T-cell (primary cell): ENCODE measurements around the gene BPI. TPM values are rescaled to one million over a fixed set of nuclear protein-coding genes. Genes with fewer than 3 reads are reported as not detected.
"Not testable (repeated sequence)": the region's sequence is repeated elsewhere in the genome, so short reads cannot be mapped to it uniquely, and the experiment has no call there.

Experiments
- ATAC-seq, 4 experiments: fragments of 200-7000 bp in 3 of 4; fragments of 150-1000 bp in 1 of 4; cut with Tn5 transposase; replicated peaks in 1 of 4; 1 replicate in 3 of 4; 2 replicates in 1 of 4; pipeline ENCODE4 v1.10.0; 2021; ENCODE audit warnings: moderate library complexity in 3 of 4, mild to moderate bottlenecking in 2 of 4, moderate number of reproducible peaks in 1 of 4
- CTCF ChIA-PET, 2 donors: fragments of 300-600 bp; sonication (Branson Sonifier 250); formaldehyde crosslinking; loops; one replicate each; lab custom pipeline; 2022; ENCODE audit warnings: antibody characterized with exemption in 2 of 2; lab: Charles Lee
- POLR2A ChIA-PET, 2 donors: fragments of 300-600 bp; sonication (Branson Sonifier 250); formaldehyde crosslinking; loops; one replicate each; lab custom pipeline; 2022; ENCODE audit warnings: antibody characterized with exemption in 2 of 2; lab: Charles Lee
- DNase-seq, 35 experiments: peaks; one replicate each; pipeline versions ENCODE4 v3.0.0 to v3.0.0-alpha.2; 2013 to 2023
- H3K27ac ChIP-seq: one replicate; pipeline ENCODE4 v1.5.1; 2013; ENCODE audit warnings: low read length
- H3K27me3 ChIP-seq, 2 experiments: replicated peaks in 1 of 2; 1 replicate in 1 of 2; 2 replicates in 1 of 2; pipeline versions ENCODE4 v1.6.1 to v1.7.0; 2013; ENCODE audit warnings: low read length in 1 of 2, mixed read lengths in 1 of 2; ENCODE audit not compliant: control insufficient read depth in 2 of 2, insufficient read depth in 2 of 2; ENCODE audit errors: extremely low read depth in 1 of 2
- H3K36me3 ChIP-seq, 2 donors: 1 replicate in 1 of 2; 2 replicates in 1 of 2; pipeline versions ENCODE4 v1.6.1 to v1.7.0; 2013; ENCODE audit warnings: low read length in 1 of 2; ENCODE audit not compliant: control insufficient read depth in 2 of 2, insufficient read depth in 1 of 2; ENCODE audit errors: extremely low read depth in 1 of 2
- H3K4me1 ChIP-seq, 2 experiments: 1 replicate in 1 of 2; 2 replicates in 1 of 2; pipeline versions ENCODE4 v1.6.1 to v1.7.0; 2013; ENCODE audit warnings: low read length in 2 of 2, mixed read lengths in 1 of 2; ENCODE audit not compliant: insufficient read depth in 2 of 2, control insufficient read depth in 1 of 2; ENCODE audit errors: extremely low read depth in 1 of 2
- H3K4me3 ChIP-seq, 2 donors: 1 replicate in 1 of 2; 2 replicates in 1 of 2; pipeline versions ENCODE4 v1.5.1 to v1.7.0; 2013; ENCODE audit warnings: mild to moderate bottlenecking in 2 of 2, low read length in 1 of 2, moderate library complexity in 1 of 2; ENCODE audit not compliant: control insufficient read depth in 1 of 2; ENCODE audit errors: extremely low read depth in 1 of 2
- H3K9me3 ChIP-seq: 2 replicates; pipeline ENCODE4 v1.7.0; 2013
- H3K27ac Mint-ChIP-seq, 2 donors: one replicate each; pipeline ENCODE4 v1.8.0; 2020 to 2021; ENCODE audit warnings: mild to moderate bottlenecking in 2 of 2, mixed read lengths in 2 of 2
- H3K27me3 Mint-ChIP-seq, 2 donors: one replicate each; pipeline ENCODE4 v1.8.0; 2021 to 2022; ENCODE audit warnings: mixed read lengths in 2 of 2
- H3K36me3 Mint-ChIP-seq: one replicate; pipeline ENCODE4 v1.8.0; 2021; ENCODE audit warnings: mixed read lengths
- H3K4me1 Mint-ChIP-seq, 3 donors: one replicate each; pipeline ENCODE4 v1.8.0; 2020 to 2022; ENCODE audit warnings: mixed read lengths in 3 of 3, mild to moderate bottlenecking in 1 of 3
- H3K4me3 Mint-ChIP-seq, 3 donors: one replicate each; pipeline ENCODE4 v1.8.0; 2020 to 2022; ENCODE audit warnings: mild to moderate bottlenecking in 3 of 3, mixed read lengths in 3 of 3, moderate library complexity in 3 of 3
- H3K9me3 Mint-ChIP-seq, 3 donors: one replicate each; pipeline ENCODE4 v1.8.0; 2020 to 2022; ENCODE audit warnings: mixed read lengths in 3 of 3
- WGBS: methylation state at CpG from one replicate; pipeline ENCODE4 v1.1.5; 2013; ENCODE audit warnings: missing lambda C conversion rate; ENCODE audit not compliant: insufficient coverage; 5-methylcytosine and 5-hydroxymethylcytosine counted together
- total RNA-seq, 35 experiments: library from RNA in 6 of 35; stranded (reverse) in 6 of 35; fragments of 120-200 nt in 1 of 35; gene quantifications; one replicate each; pipeline versions ENCODE4 v1.2.1 to v1.2.4 and lab custom pipeline; 2013 to 2026

BPI gene
- total RNA-seq, 5 donors from 2014 or later (not counting 1 experiment from before 2014, with no cell fraction given), result not detected

GRCh38 chr20:38311091-38311490 lies 7.1 kb downstream of the BPI start:
- Histone ChIP-seq H3K4me3 (no peak overlapping the region), H3K27ac (no peak overlapping the region), H3K27me3 (peaks cover 0 to 39% of the 10 kb centered on the region in 2 experiments), H3K4me1 (no peaks in the 10 kb centered on the region), H3K9me3 (no peaks in the 10 kb centered on the region), H3K36me3 (no peaks in the 10 kb centered on the region)
- H3K9me3 Mint-ChIP-seq, result no peaks in the 10 kb centered on the region
- CTCF ChIA-PET, result no interaction called here
- POLR2A ChIA-PET, result no interaction called here
- DNase-seq (no peak), ATAC-seq (no peak)
- H3K4me1 Mint-ChIP-seq, result no peaks in the 10 kb centered on the region
- no peaks in the 10 kb centered on the region for H3K36me3 Mint-ChIP-seq
- H3K27me3 Mint-ChIP-seq, result peaks cover 23 to 27% of the 10 kb centered on the region in 2 donors
- no peak overlapping the region for H3K4me3 Mint-ChIP-seq
- H3K27ac Mint-ChIP-seq, result no peak overlapping the region
- 70% methylated on average over 2 of the region's 3 CpGs for WGBS

GRCh38 chr20:38311491-38311890 lies 7.5 kb downstream of the BPI start:
- H3K27me3 ChIP-seq, result peaks cover 0 to 41% of the 10 kb centered on the region in 2 experiments

GRCh38 chr20:38313676-38314075 lies 9.7 kb downstream of the BPI start:
- CTCF ChIA-PET, result no interaction called here
- Mint-ChIP-seq H3K27ac (no peak overlapping the region), H3K4me1 (no peaks in the 10 kb centered on the region), H3K36me3 (no peaks in the 10 kb centered on the region), H3K27me3 (peaks cover 29 to 30% of the 10 kb centered on the region in 2 donors), H3K9me3 (no peaks in the 10 kb centered on the region), H3K4me3 (no peak overlapping the region)
- POLR2A ChIA-PET, result no interaction called here
- WGBS, result 98% methylated on average over 2 of the region's 2 CpGs
- ATAC-seq (no peak), DNase-seq (no peak)
- H3K36me3 ChIP-seq, result no peaks in the 10 kb centered on the region
- no peaks in the 10 kb centered on the region for H3K4me1 ChIP-seq
- H3K27ac ChIP-seq, result no peak overlapping the region
- no peaks in the 10 kb centered on the region for H3K9me3 ChIP-seq
- no peak overlapping the region for H3K4me3 ChIP-seq
- peaks cover 0 to 31% of the 10 kb centered on the region in 2 experiments for H3K27me3 ChIP-seq

More at GRCh38 chr20:38311491-38311890, 7.5 kb downstream of the BPI start:
- DNase-seq (no peak), ATAC-seq (no peak)
- H3K9me3 Mint-ChIP-seq, result no peaks in the 10 kb centered on the region
- ChIA-PET CTCF (no interaction called here), POLR2A (no interaction called here)
- no peak overlapping the region for H3K4me3 ChIP-seq
- no peak overlapping the region for H3K27ac Mint-ChIP-seq
- H3K9me3 ChIP-seq, result no peaks in the 10 kb centered on the region
- no peaks in the 10 kb centered on the region for H3K36me3 Mint-ChIP-seq
- no peaks in the 10 kb centered on the region for H3K36me3 ChIP-seq
- H3K27me3 Mint-ChIP-seq, result peaks cover 22 to 27% of the 10 kb centered on the region in 2 donors
- no peaks in the 10 kb centered on the region for H3K4me1 Mint-ChIP-seq
- H3K27ac ChIP-seq, result no peak overlapping the region
- no peaks in the 10 kb centered on the region for H3K4me1 ChIP-seq
- H3K4me3 Mint-ChIP-seq, result no peak overlapping the region
- WGBS, result 86% methylated on average over 2 of the region's 3 CpGs

- H3K27ac ChIP-seq, H3K9me3 Mint-ChIP-seq, H3K36me3 ChIP-seq, ATAC-seq, H3K4me3 ChIP-seq, H3K4me3 Mint-ChIP-seq, POLR2A ChIA-PET, H3K9me3 ChIP-seq, H3K27ac Mint-ChIP-seq, DNase-seq, H3K4me1 ChIP-seq, H3K36me3 Mint-ChIP-seq, CTCF ChIA-PET, H3K4me1 Mint-ChIP-seq: not testable (repeated sequence)
- H3K27me3 ChIP-seq, result peaks cover 0 to 29% of the 10 kb centered on the region in 2 experiments
- H3K27me3 Mint-ChIP-seq, result peaks cover 30% of the 10 kb centered on the region in 2 donors
- 100% methylated on average over 1 of the region's 1 CpG for WGBS
Observed at GRCh38 chr20:38314350-38314749, 10.4 kb downstream of the BPI start.

- H3K4me1 Mint-ChIP-seq, result no peaks in the 10 kb centered on the region
- no peak overlapping the region for H3K27ac Mint-ChIP-seq
- no peaks in the 10 kb centered on the region for H3K9me3 Mint-ChIP-seq
- peaks cover 35% of the 10 kb centered on the region in 2 donors for H3K27me3 Mint-ChIP-seq
- Histone ChIP-seq H3K27me3 (peaks cover 0 to 29% of the 10 kb centered on the region in 2 experiments), H3K27ac (no peak overlapping the region), H3K4me1 (no peaks in the 10 kb centered on the region), H3K36me3 (no peaks in the 10 kb centered on the region), H3K4me3 (no peak overlapping the region), H3K9me3 (no peaks in the 10 kb centered on the region)
- no peak overlapping the region for H3K4me3 Mint-ChIP-seq
- WGBS, result 57% methylated on average over 2 of the region's 5 CpGs
- DNase-seq (no peak), ATAC-seq (no peak)
- H3K36me3 Mint-ChIP-seq, result no peaks in the 10 kb centered on the region
- POLR2A ChIA-PET, result interaction anchor here in 1 of 2 donors (0.7 kb wide), 1 partner anchor 66 kb away, joined by 8 read pairs; no protein-coding TSS in a partner anchor
- CTCF ChIA-PET, result no interaction called here
Observed at GRCh38 chr20:38315290-38315966, 11.5 kb downstream of the BPI start.

- Mint-ChIP-seq H3K4me1 (no peaks in the 10 kb centered on the region), H3K9me3 (no peaks in the 10 kb centered on the region), H3K27me3 (peaks cover 29 to 31% of the 10 kb centered on the region in 2 donors), H3K36me3 (no peaks in the 10 kb centered on the region), H3K4me3 (no peak overlapping the region), H3K27ac (no peak overlapping the region)
- ATAC-seq, result no peak
- H3K27ac ChIP-seq, result no peak overlapping the region
- no peaks in the 10 kb centered on the region for H3K36me3 ChIP-seq
- no peak overlapping the region for H3K4me3 ChIP-seq
- CTCF ChIA-PET, result no interaction called here
- H3K4me1 ChIP-seq, result no peaks in the 10 kb centered on the region
- H3K9me3 ChIP-seq, result no peaks in the 10 kb centered on the region
- no peak for DNase-seq
- 100% methylated on average over 2 of the region's 4 CpGs for WGBS
- POLR2A ChIA-PET, result interaction anchor here in 1 of 2 donors (0.7 kb wide), 1 partner anchor 67 kb away, joined by 8 read pairs; no protein-coding TSS in a partner anchor
- H3K27me3 ChIP-seq, result peaks cover 0 to 28% of the 10 kb centered on the region in 2 experiments
Observed at GRCh38 chr20:38316341-38316740, 12.4 kb downstream of the BPI start.
